Activated CD8-positive, alpha-beta T cell treated with anti-CD3 and anti-CD28 coated beads for 36 hours (primary cell): ENCODE measurements around the gene REG4. TPM values are rescaled to one million over a fixed set of nuclear protein-coding genes. Genes with fewer than 3 reads are reported as not detected.
"Not testable (repeated sequence)": the region's sequence is repeated elsewhere in the genome, so short reads cannot be mapped to it uniquely, and the experiment has no call there.

ENCODE experiments used
- ATAC-seq: fragments of 200-7000 bp; cut with Tn5 transposase; one replicate; pipeline ENCODE4 v1.10.0; 2021; ENCODE audit warnings: mild to moderate bottlenecking, moderate library complexity
- CTCF ChIA-PET: fragments of 350-600 bp; sonication (Branson Sonifier 250); formaldehyde crosslinking; loops from one replicate; lab custom pipeline; 2021; ENCODE audit warnings: antibody characterized with exemption; lab: Charles Lee
- POLR2A ChIA-PET: fragments of 350-600 bp; sonication (Branson Sonifier 250); formaldehyde crosslinking; loops from one replicate; lab custom pipeline; 2021; ENCODE audit warnings: antibody characterized with exemption; lab: Charles Lee
- DNase-seq: peaks from one replicate; pipeline ENCODE4 v3.0.0-alpha.2; 2020
- H3K27ac Mint-ChIP-seq: one replicate; pipeline ENCODE4 v1.8.0; 2021; ENCODE audit warnings: mild to moderate bottlenecking, mixed read lengths
- H3K27me3 Mint-ChIP-seq: one replicate; pipeline ENCODE4 v1.8.0; 2021; ENCODE audit warnings: mixed read lengths
- H3K36me3 Mint-ChIP-seq: one replicate; pipeline ENCODE4 v1.8.0; 2021; ENCODE audit warnings: low read depth, mixed read lengths
- H3K4me1 Mint-ChIP-seq: one replicate; pipeline ENCODE4 v1.8.0; 2021; ENCODE audit warnings: low read depth, mixed read lengths
- H3K4me3 Mint-ChIP-seq: one replicate; pipeline ENCODE4 v1.8.0; 2021; ENCODE audit warnings: mild to moderate bottlenecking, moderate library complexity, mixed read lengths
- H3K9me3 Mint-ChIP-seq: one replicate; pipeline ENCODE4 v1.8.0; 2021; ENCODE audit warnings: mixed read lengths
- CTCF ChIP-seq: fragments of 200-600 bp; IDR thresholded peaks from one replicate; pipeline ENCODE4 v1.8.0; 2022; ENCODE audit warnings: antibody characterized with exemption, mild to moderate bottlenecking
- intact Hi-C: fragments of 100-400 bp; cut with micrococcal nuclease; formaldehyde crosslinking; loops from one replicate; pipeline ENCODE4 v1.10.0; 2022
- total RNA-seq, 2 experiments: library from RNA; stranded (reverse); gene quantifications; one replicate each; pipeline ENCODE4 v1.2.3, GENCODE V29; 2021

The REG4 gene
- total RNA-seq, 2 experiments from 2014 or later, result 9.7 to 9.9 TPM

- no peaks in the 10 kb centered on the region for H3K36me3 Mint-ChIP-seq
- no peak for TF ChIP-seq CTCF
- ChIA-PET POLR2A (interaction anchor here (0.6 kb wide), 1 partner anchor 62 kb away, joined by 3 read pairs; no protein-coding TSS in a partner anchor), CTCF (interaction anchor here (1.2 kb wide), 1 partner anchor 17 kb away, joined by 7 read pairs; no protein-coding TSS in a partner anchor)
- ATAC-seq, result no peak
- no peak overlapping the region for H3K27ac Mint-ChIP-seq
- no peaks in the 10 kb centered on the region for H3K27me3 Mint-ChIP-seq
- H3K9me3 Mint-ChIP-seq, result no peaks in the 10 kb centered on the region
- no peak for DNase-seq
- peaks cover 11% of the 10 kb centered on the region for H3K4me1 Mint-ChIP-seq
- no peak overlapping the region for H3K4me3 Mint-ChIP-seq
- intact Hi-C loops, result no loop called here
Measured at GRCh38 chr1:119791377-119791776, 19.9 kb downstream of the REG4 start.

- POLR2A ChIA-PET, result no interaction called here
- Mint-ChIP-seq H3K27ac (no peak overlapping the region), H3K27me3 (no peaks in the 10 kb centered on the region)
Measured at GRCh38 chr1:119790451-119791198, 20.6 kb downstream of the REG4 start.

GRCh38 chr1:119787776-119788175, 23.5 kb downstream of the REG4 start:
- peaks cover 17% of the 10 kb centered on the region for H3K4me1 Mint-ChIP-seq
- ATAC-seq, result no peak
- no peak for TF ChIP-seq CTCF

More at GRCh38 chr1:119790451-119791198, 20.6 kb downstream of the REG4 start:
- Mint-ChIP-seq H3K9me3 (no peaks in the 10 kb centered on the region), H3K4me3 (no peak overlapping the region), H3K4me1 (peaks cover 13% of the 10 kb centered on the region), H3K36me3 (no peaks in the 10 kb centered on the region)
- no peak for TF ChIP-seq CTCF
- DNase-seq (no peak), ATAC-seq (no peak)
- intact Hi-C loops, result no loop called here
- CTCF ChIA-PET, result no interaction called here

GRCh38 chr1:119786473-119787050, 24.7 kb downstream of the REG4 start:
- ATAC-seq, H3K27me3 Mint-ChIP-seq, POLR2A ChIA-PET, H3K4me3 Mint-ChIP-seq, CTCF ChIA-PET, H3K36me3 Mint-ChIP-seq, H3K27ac Mint-ChIP-seq, intact Hi-C loops, H3K9me3 Mint-ChIP-seq, DNase-seq: not testable (repeated sequence)
- H3K4me1 Mint-ChIP-seq, result peaks cover 18% of the 10 kb centered on the region

More at GRCh38 chr1:119787776-119788175, 23.5 kb downstream of the REG4 start:
- ChIA-PET POLR2A (no interaction called here), CTCF (interaction anchor here (2.0 kb wide), 1 partner anchor 44 kb away, joined by 6 read pairs; no protein-coding TSS in a partner anchor)
- Mint-ChIP-seq H3K9me3 (no peaks in the 10 kb centered on the region), H3K36me3 (no peaks in the 10 kb centered on the region), H3K27ac (no peak overlapping the region), H3K4me3 (no peak overlapping the region), H3K27me3 (no peaks in the 10 kb centered on the region)
- intact Hi-C loops, result no loop called here
- DNase-seq, result no peak

- H3K27ac Mint-ChIP-seq, intact Hi-C loops, DNase-seq, POLR2A ChIA-PET, CTCF ChIA-PET, ATAC-seq, H3K36me3 Mint-ChIP-seq, H3K27me3 Mint-ChIP-seq, H3K9me3 Mint-ChIP-seq, H3K4me3 Mint-ChIP-seq: not testable (repeated sequence)
- peaks cover 18% of the 10 kb centered on the region for H3K4me1 Mint-ChIP-seq
Measured at GRCh38 chr1:119786046-119786445, 25.2 kb downstream of the REG4 start.
